Aorta (tissue), 5 donors: ENCODE measurements around the gene AKT1. TPM values are rescaled to one million over a fixed set of nuclear protein-coding genes. Genes with fewer than 3 reads are reported as not detected.
A peak's percentile ranks its signal among the peaks of the same experiment; 100 is the strongest.

Source experiments
- ATAC-seq: fragments of 200-7000 bp; cut with Tn5 transposase; one replicate; pipeline ENCODE4 v1.9.1; 2022; ENCODE audit warnings: moderate library complexity; ENCODE audit not compliant: low FRiP score
- DNase-seq, 2 donors: peaks; one replicate each; pipeline ENCODE4 v3.0.0-alpha.2; 2020
- H3K27ac ChIP-seq, 2 donors: one replicate each; pipeline ENCODE4 v1.5.1; 2013; ENCODE audit warnings: low read length in 2 of 2, mild to moderate bottlenecking in 2 of 2, moderate library complexity in 2 of 2, control low read depth in 1 of 2, inconsistent platforms in 1 of 2, low read depth in 1 of 2
- H3K27me3 ChIP-seq, 2 donors: one replicate each; pipeline ENCODE4 v1.6.1; 2013; ENCODE audit warnings: control low read depth in 1 of 2, low read length in 1 of 2, mild to moderate bottlenecking in 1 of 2, moderate library complexity in 1 of 2; ENCODE audit not compliant: insufficient read depth in 2 of 2, control insufficient read depth in 1 of 2
- H3K36me3 ChIP-seq, 2 donors: one replicate each; pipeline ENCODE4 v1.6.1; 2013; ENCODE audit warnings: control low read depth in 1 of 2, low read length in 1 of 2, mild to moderate bottlenecking in 1 of 2; ENCODE audit not compliant: insufficient read depth in 2 of 2, control insufficient read depth in 1 of 2
- H3K4me1 ChIP-seq, 2 donors: one replicate each; pipeline ENCODE4 v1.6.1; 2013; ENCODE audit warnings: low read length in 2 of 2, control low read depth in 1 of 2, mild to moderate bottlenecking in 1 of 2, moderate library complexity in 1 of 2; ENCODE audit not compliant: insufficient read depth in 2 of 2, control insufficient read depth in 1 of 2
- H3K4me3 ChIP-seq, 2 donors: one replicate each; pipeline ENCODE4 v1.5.1; 2013; ENCODE audit warnings: low read length in 2 of 2, control low read depth in 1 of 2, mild to moderate bottlenecking in 1 of 2
- H3K9me3 ChIP-seq: one replicate; pipeline ENCODE4 v1.6.1; 2013; ENCODE audit warnings: mild to moderate bottlenecking, low read length; ENCODE audit not compliant: control insufficient read depth
- WGBS, 2 donors: extraction: QIAGEN DNeasy Blood & Tissue Kit; methylation state at CpG; one replicate each; pipeline ENCODE4 v1.1.7; 2013; 5-methylcytosine and 5-hydroxymethylcytosine counted together
- intact Hi-C, 2 donors: fragments of 100-400 bp; cut with DNase I; formaldehyde crosslinking; loops; one replicate each; pipeline versions ENCODE4 v1.14.2 to v1.15.0; 2022
- polyA plus RNA-seq, 2 donors: library from polyadenylated mRNA; stranded (reverse); fragments of 200-250 nt; gene quantifications; one replicate each; pipeline ENCODE4 v1.2.3, GENCODE V29; 2013
- total RNA-seq, 2 donors: library from RNA; stranded (reverse); fragmentation: NEBNext Ultra II Directional; extraction: Animal tissue kit (Norgen Biotek cat#: 25700); gene quantifications; one replicate each; pipeline ENCODE4 v1.2.1, GENCODE V29; 2021
- donor health status: healthy with polysubstance abuse.
- donor health status: Bipolar disorder and iron deficiency.
- donor health status: DM: no; HTN: no; CAD: no.
- donor health status: DM: no; HTN: no; CAD: no.
- donor health status: DM: yes; HTN: yes; CAD: no.

The AKT1 gene
- total and polyA plus RNA-seq, 4 donors: 93.2 to 154 (median 121) TPM

GRCh38 chr14:104734991-104735779 lies 60.4 kb downstream of the AKT1 start:
- 89 to 91% methylated on average over 30 to 31 of the region's 31 CpGs for WGBS, 2 donors
- H3K4me3 ChIP-seq: no peak overlapping the region
- H3K36me3 ChIP-seq: no peaks in the 10 kb centered on the region
- no peaks in the 10 kb centered on the region for H3K27me3 ChIP-seq
- no peak for DNase-seq
- intact Hi-C loops: no loop called here
- H3K27ac ChIP-seq: peak overlapping the region in 1 of 2 donors; percentile 91
- no peaks in the 10 kb centered on the region for H3K4me1 ChIP-seq
- no peaks in the 10 kb centered on the region for H3K9me3 ChIP-seq
- peak; percentile 6 for ATAC-seq

- WGBS, 2 donors: 95 to 96% methylated on average over 9 of the region's 9 CpGs
- no peaks in the 10 kb centered on the region for H3K27me3 ChIP-seq
Observed at GRCh38 chr14:104734601-104734990, 61.0 kb downstream of the AKT1 start.

GRCh38 chr14:104734051-104734587 lies 61.4 kb downstream of the AKT1 start:
- DNase-seq (no peak), ATAC-seq (no peak)
- Histone ChIP-seq H3K4me1 (no peaks in the 10 kb centered on the region), H3K9me3 (no peaks in the 10 kb centered on the region), H3K4me3 (no peak overlapping the region), H3K36me3 (no peaks in the 10 kb centered on the region), H3K27me3 (no peaks in the 10 kb centered on the region), H3K27ac (peak overlapping the region in 1 of 2 donors; percentile 91)
- 82 to 89% methylated on average over 6 of the region's 6 CpGs for WGBS, 2 donors
- intact Hi-C loops: no loop called here

More at GRCh38 chr14:104734601-104734990, 61.0 kb downstream of the AKT1 start:
- H3K4me3 ChIP-seq: no peak overlapping the region
- peak overlapping the region in 1 of 2 donors; percentile 91 for H3K27ac ChIP-seq
- DNase-seq: no peak
- no peaks in the 10 kb centered on the region for H3K36me3 ChIP-seq
- ATAC-seq: no peak
- intact Hi-C loops: no loop called here
- no peaks in the 10 kb centered on the region for H3K9me3 ChIP-seq
- no peaks in the 10 kb centered on the region for H3K4me1 ChIP-seq

- DNase-seq (no peak), ATAC-seq (no peak)
- Histone ChIP-seq H3K4me3 (no peak overlapping the region), H3K27me3 (no peaks in the 10 kb centered on the region), H3K9me3 (no peaks in the 10 kb centered on the region), H3K4me1 (no peaks in the 10 kb centered on the region), H3K27ac (peak overlapping the region in 1 of 2 donors; percentile 91), H3K36me3 (no peaks in the 10 kb centered on the region)
- 86 to 87% methylated on average over 23 of the region's 23 CpGs for WGBS, 2 donors
- intact Hi-C loops: no loop called here
Observed at GRCh38 chr14:104732931-104733681, 62.4 kb downstream of the AKT1 start.

GRCh38 chr14:104732355-104732804 lies 63.2 kb downstream of the AKT1 start:
- no peaks in the 10 kb centered on the region for H3K4me1 ChIP-seq

GRCh38 chr14:104731320-104732294 lies 63.9 kb downstream of the AKT1 start:
- no peaks in the 10 kb centered on the region for H3K27me3 ChIP-seq
- no peak for DNase-seq
- no peaks in the 10 kb centered on the region for H3K4me1 ChIP-seq
- no peak overlapping the region for H3K4me3 ChIP-seq
- intact Hi-C loops: no loop called here
- H3K36me3 ChIP-seq: no peaks in the 10 kb centered on the region
- H3K9me3 ChIP-seq: no peaks in the 10 kb centered on the region
- 82 to 87% methylated on average over 18 of the region's 18 CpGs for WGBS, 2 donors
- H3K27ac ChIP-seq: peak overlapping the region in 1 of 2 donors; percentile 91
- no peak for ATAC-seq

More at GRCh38 chr14:104732355-104732804, 63.2 kb downstream of the AKT1 start:
- 39 to 48% methylated on average over 14 of the region's 14 CpGs for WGBS, 2 donors
- no peaks in the 10 kb centered on the region for H3K36me3 ChIP-seq
- DNase-seq (peak; percentile 81 to 92), ATAC-seq (peak; percentile 53)
- no peak overlapping the region for H3K4me3 ChIP-seq
- H3K9me3 ChIP-seq: no peaks in the 10 kb centered on the region
- H3K27ac ChIP-seq: peak overlapping the region in 1 of 2 donors; percentile 91
- intact Hi-C loops: no loop called here
- H3K27me3 ChIP-seq: no peaks in the 10 kb centered on the region

GRCh38 chr14:104730487-104730886 lies 65.1 kb downstream of the AKT1 start:
- DNase-seq (no peak), ATAC-seq (no peak)
- Histone ChIP-seq H3K4me3 (no peak overlapping the region), H3K27ac (no peak overlapping the region), H3K27me3 (no peaks in the 10 kb centered on the region), H3K9me3 (no peaks in the 10 kb centered on the region), H3K4me1 (no peaks in the 10 kb centered on the region), H3K36me3 (no peaks in the 10 kb centered on the region)
- 85 to 90% methylated on average over 5 of the region's 5 CpGs for WGBS, 2 donors
- intact Hi-C loops: no loop called here

- H3K27ac ChIP-seq: no peak overlapping the region
- DNase-seq (no peak), ATAC-seq (no peak)
- intact Hi-C loops: no loop called here
- no peaks in the 10 kb centered on the region for H3K27me3 ChIP-seq
- no peak overlapping the region for H3K4me3 ChIP-seq
- WGBS, 2 donors: 83 to 92% methylated on average over 6 to 16 of the region's 16 CpGs
- no peaks in the 10 kb centered on the region for H3K36me3 ChIP-seq
- no peaks in the 10 kb centered on the region for H3K4me1 ChIP-seq
- no peaks in the 10 kb centered on the region for H3K9me3 ChIP-seq
Observed at GRCh38 chr14:104729835-104730181, 65.7 kb downstream of the AKT1 start.
